PC-3 (cell line): ENCODE data around the gene HDAC4.

Experiments
- CTCF ChIP-seq: fragments of 300-600 bp; sonication (generic); conservative IDR thresholded peaks from 2 replicates; pipeline ENCODE4 v1.5.1; 2017; ENCODE audit warnings: antibody characterized with exemption, low read depth, mild to moderate bottlenecking, low read length
- EZH2 ChIP-seq: fragments of 300-600 bp; sonication (generic); IDR thresholded peaks from one replicate; pipeline ENCODE4 v1.6.1; 2017; ENCODE audit warnings: antibody characterized with exemption, mild to moderate bottlenecking, low read length; ENCODE audit not compliant: unreplicated experiment

GRCh38 chr2:239000089-239000488 lies 400.7 kb downstream of the HDAC4 start:
- TF ChIP-seq CTCF (no peak), EZH2 (no peak)
